Pancreas (tissue), 10 donors: ENCODE results near the gene PLCG1. TPM values are rescaled to one million over a fixed set of nuclear protein-coding genes. Genes with fewer than 3 reads are reported as not detected.

ENCODE experiments used
- ATAC-seq, 4 donors: fragments of 200-7000 bp; cut with Tn5 transposase; one replicate each; pipeline versions ENCODE4 v1.8.0 to v1.9.1; 2020; ENCODE audit warnings: mild to moderate bottlenecking in 4 of 4, moderate library complexity in 4 of 4
- DNase-seq, 6 donors: peaks; one replicate each; pipeline ENCODE4 v3.0.0-alpha.2; 2020
- FAIRE-seq: peaks from 2 replicates; lab custom pipeline; 2012; peaks lifted over from hg19 to GRCh38; lab: Jason Lieb, UNC
- H3K27ac ChIP-seq, 4 donors: fragments of 200-600 bp; sonication (generic); 1 replicate in 3 of 4; 2 replicates in 1 of 4; pipeline versions ENCODE4 v1.5.0 to v1.8.0; 2020
- H3K27me3 ChIP-seq, 4 donors: fragments of 200-600 bp; one replicate each; pipeline ENCODE4 v1.8.0; 2021
- H3K36me3 ChIP-seq, 3 donors: fragments of 200-600 bp; sonication (generic) in 1 of 3; one replicate each; pipeline versions ENCODE4 v1.5.0 to v1.8.0; 2020 to 2021
- H3K4me1 ChIP-seq, 3 donors: fragments of 200-600 bp; one replicate each; pipeline ENCODE4 v1.8.0; 2021
- H3K4me3 ChIP-seq, 4 donors: fragments of 200-600 bp; sonication (generic) in 2 of 4; one replicate each; pipeline versions ENCODE4 v1.5.0 to v1.8.0; 2020 to 2021
- H3K9me3 ChIP-seq, 4 donors: fragments of 200-600 bp; one replicate each; pipeline ENCODE4 v1.8.0; 2021
- CTCF ChIP-seq, 4 donors: fragments of 200-600 bp; sonication (generic) in 3 of 4; IDR thresholded peaks; one replicate each; pipeline versions ENCODE4 v1.5.0 to v1.8.0; 2021; ENCODE audit warnings: antibody characterized with exemption in 4 of 4
- WGBS, 2 donors: extraction: QIAGEN DNeasy Blood & Tissue Kit; methylation state at CpG; one replicate each; pipeline ENCODE4 v1.1.7; 2013; 5-methylcytosine and 5-hydroxymethylcytosine counted together
- intact Hi-C, 3 donors: fragments of 100-400 bp; cut with DNase I; formaldehyde crosslinking; loops; one replicate each; pipeline versions ENCODE4 v1.11.1 to v1.14.2; 2022
- polyA plus RNA-seq, 2 donors: library from polyadenylated mRNA; stranded (reverse); fragments of 200-250 nt; gene quantifications; one replicate each; pipeline ENCODE4 v1.2.3, GENCODE V29; 2013
- total RNA-seq, 6 donors: library from RNA; stranded (reverse); fragmentation: NEBNext Ultra II Directional in 4 of 6; extraction: Animal tissue kit (Norgen Biotek cat#: 25700) in 4 of 6; gene quantifications; one replicate each; pipeline versions ENCODE4 v1.2.1 to v1.2.4, GENCODE V29; 2021 to 2023
- donor health status: healthy with polysubstance abuse.
- donor health status: DM: no; HTN: no; CAD: no; lungs with moderate emphysema.
- donor health status: DM: no; HTN: no; CAD: no.
- donor health status: control.
- donor health status: control.
- donor health status: Bipolar disorder and iron deficiency.
- donor health status: DM: yes; HTN: yes; CAD: no.
- donor health status: DM: no; HTN: no; CAD: no.
- donor health status: DM: no; HTN: no; CAD: no.
- donor health status: DM: yes; HTN: yes; CAD: no.

Gene PLCG1
- total and polyA plus RNA-seq, 8 donors: 9.9 to 41.7 (median 20.1) TPM

- FAIRE-seq: no peak
- peak in 1 of 4 donors; percentile 14 for ATAC-seq
- H3K4me3 ChIP-seq: no peak overlapping the region
- H3K27me3 ChIP-seq: no peaks in the 10 kb centered on the region
- no peaks in the 10 kb centered on the region for H3K36me3 ChIP-seq
- intact Hi-C loops: no loop called here
- DNase-seq: no peak
- TF ChIP-seq CTCF (IDR thresholded peaks at IDR 0.05): no peak
- H3K4me1 ChIP-seq: no peaks in the 10 kb centered on the region
- no peaks in the 10 kb centered on the region for H3K9me3 ChIP-seq
- H3K27ac ChIP-seq: no peak overlapping the region
- 95 to 99% methylated on average over 3 of the region's 3 CpGs for WGBS, 2 donors
Observed at GRCh38 chr20:41214202-41214601, 76.9 kb downstream of the PLCG1 start.

GRCh38 chr20:41214666-41215065 is 77.3 kb downstream of the PLCG1 start:
- H3K27me3 ChIP-seq: no peaks in the 10 kb centered on the region
- no peaks in the 10 kb centered on the region for H3K4me1 ChIP-seq
- no peaks in the 10 kb centered on the region for H3K36me3 ChIP-seq
- H3K4me3 ChIP-seq: no peak overlapping the region
- ATAC-seq (no peak), DNase-seq (no peak), FAIRE-seq (no peak)
- no peaks in the 10 kb centered on the region for H3K9me3 ChIP-seq
- 96 to 100% methylated on average over 3 of the region's 3 CpGs for WGBS, 2 donors
- TF ChIP-seq CTCF (IDR thresholded peaks at IDR 0.05): no peak
- intact Hi-C loops: no loop called here
- no peak overlapping the region for H3K27ac ChIP-seq

GRCh38 chr20:41217422-41217821 is 80.1 kb downstream of the PLCG1 start:
- Histone ChIP-seq H3K4me1 (no peaks in the 10 kb centered on the region), H3K4me3 (no peak overlapping the region), H3K27ac (no peak overlapping the region), H3K9me3 (no peaks in the 10 kb centered on the region), H3K27me3 (no peaks in the 10 kb centered on the region), H3K36me3 (no peaks in the 10 kb centered on the region)
- FAIRE-seq (no peak), DNase-seq (no peak), ATAC-seq (no peak)
- intact Hi-C loops: no loop called here
- WGBS, 2 donors: 82 to 92% methylated on average over 5 of the region's 5 CpGs
- TF ChIP-seq CTCF (IDR thresholded peaks at IDR 0.05): no peak

- no peak for ATAC-seq
- no peaks in the 10 kb centered on the region for H3K27me3 ChIP-seq
- H3K27ac ChIP-seq: no peak overlapping the region
- H3K4me1 ChIP-seq: no peaks in the 10 kb centered on the region
- no peaks in the 10 kb centered on the region for H3K36me3 ChIP-seq
- 90 to 95% methylated on average over 2 of the region's 2 CpGs for WGBS, 2 donors
- H3K4me3 ChIP-seq: no peak overlapping the region
- H3K9me3 ChIP-seq: no peaks in the 10 kb centered on the region
- TF ChIP-seq CTCF (IDR thresholded peaks at IDR 0.05): no peak
- intact Hi-C loops: no loop called here
- DNase-seq: no peak
- FAIRE-seq: no peak
Observed at GRCh38 chr20:41218466-41218865, 81.1 kb downstream of the PLCG1 start.

GRCh38 chr20:41219824-41220223 is 82.5 kb downstream of the PLCG1 start:
- Histone ChIP-seq H3K27ac (no peak overlapping the region), H3K27me3 (no peaks in the 10 kb centered on the region), H3K4me3 (no peak overlapping the region), H3K4me1 (no peaks in the 10 kb centered on the region), H3K9me3 (no peaks in the 10 kb centered on the region), H3K36me3 (no peaks in the 10 kb centered on the region)
- intact Hi-C loops: no loop called here
- ATAC-seq (no peak), FAIRE-seq (no peak), DNase-seq (no peak)
- TF ChIP-seq CTCF (IDR thresholded peaks at IDR 0.05): no peak
- 97 to 98% methylated on average over 2 of the region's 2 CpGs for WGBS, 2 donors
